Endothelial cell (in vitro differentiated cells): ENCODE measurements around the gene NFIC. TPM values are rescaled to one million over a fixed set of nuclear protein-coding genes. Genes with fewer than 3 reads are reported as not detected.
A peak's percentile ranks its signal among the peaks of the same experiment; 100 is the strongest.

Source experiments
- DNase-seq: peaks from one replicate; pipeline ENCODE4 v3.0.0; 2021; ENCODE audit warnings: low spot score
- H3K27ac Mint-ChIP-seq: one replicate; pipeline ENCODE4 v1.8.0; 2021; ENCODE audit warnings: mixed read lengths, inconsistent platforms; ENCODE audit not compliant: unreplicated experiment
- H3K27me3 Mint-ChIP-seq: one replicate; pipeline ENCODE4 v1.8.0; 2021; ENCODE audit warnings: mild to moderate bottlenecking, moderate library complexity, mixed read lengths, inconsistent platforms; ENCODE audit not compliant: unreplicated experiment
- H3K36me3 Mint-ChIP-seq: one replicate; pipeline ENCODE4 v1.8.0; 2021; ENCODE audit warnings: mild to moderate bottlenecking, low read depth, mixed read lengths, inconsistent platforms; ENCODE audit not compliant: unreplicated experiment
- H3K4me1 Mint-ChIP-seq: one replicate; pipeline ENCODE4 v1.8.0; 2021; ENCODE audit warnings: mild to moderate bottlenecking, mixed read lengths, inconsistent platforms; ENCODE audit not compliant: unreplicated experiment
- H3K4me3 Mint-ChIP-seq: one replicate; pipeline ENCODE4 v1.8.0; 2021; ENCODE audit warnings: mild to moderate bottlenecking, mixed read lengths, inconsistent platforms; ENCODE audit not compliant: unreplicated experiment
- H3K9me3 Mint-ChIP-seq: one replicate; pipeline ENCODE4 v1.8.0; 2021; ENCODE audit warnings: mixed read lengths, inconsistent platforms; ENCODE audit not compliant: unreplicated experiment
- CTCF ChIP-seq: fragments of 200-600 bp; sonication (generic); IDR thresholded peaks from one replicate; pipeline ENCODE4 v1.5.0; 2021; ENCODE audit warnings: antibody characterized with exemption; ENCODE audit not compliant: unreplicated experiment
- total RNA-seq: library from RNA; stranded (reverse); fragmentation: NEBNext Ultra II Directional; extraction: Animal tissue kit (Norgen Biotek cat#: 25700); gene quantifications from one replicate; pipeline ENCODE4 v1.2.1, GENCODE V29; 2021; ENCODE audit not compliant: unreplicated experiment

The NFIC gene
- total RNA-seq, 1 donor from 2014 or later, result 4.9 TPM

GRCh38 chr19:3380829-3381228 lies 14.4 kb downstream of the NFIC start:
- Mint-ChIP-seq H3K9me3 (no peaks in the 10 kb centered on the region), H3K27ac (no peak overlapping the region), H3K4me1 (no peaks in the 10 kb centered on the region), H3K36me3 (peaks cover 5% of the 10 kb centered on the region), H3K27me3 (peaks cover 8% of the 10 kb centered on the region), H3K4me3 (no peak overlapping the region)
- DNase-seq, result no peak
- TF ChIP-seq CTCF, result no peak

- peaks cover 8% of the 10 kb centered on the region for H3K27me3 Mint-ChIP-seq
- peak overlapping the region; percentile 53 for H3K27ac Mint-ChIP-seq
- H3K9me3 Mint-ChIP-seq, result no peaks in the 10 kb centered on the region
- no peak overlapping the region for H3K4me3 Mint-ChIP-seq
- no peak for TF ChIP-seq CTCF
- H3K36me3 Mint-ChIP-seq, result peaks cover 5% of the 10 kb centered on the region
- H3K4me1 Mint-ChIP-seq, result no peaks in the 10 kb centered on the region
- no peak for DNase-seq
Observed at GRCh38 chr19:3381701-3382372, 15.5 kb downstream of the NFIC start.

GRCh38 chr19:3382460-3383100 lies 16.2 kb downstream of the NFIC start:
- no peak for DNase-seq
- Mint-ChIP-seq H3K4me3 (peak overlapping the region; percentile 35), H3K9me3 (no peaks in the 10 kb centered on the region), H3K36me3 (peaks cover 5% of the 10 kb centered on the region), H3K27me3 (peaks cover 8% of the 10 kb centered on the region), H3K27ac (peak overlapping the region; percentile 53), H3K4me1 (no peaks in the 10 kb centered on the region)
- no peak for TF ChIP-seq CTCF

- H3K4me1 Mint-ChIP-seq, result no peaks in the 10 kb centered on the region
- peaks cover 5% of the 10 kb centered on the region for H3K36me3 Mint-ChIP-seq
- H3K4me3 Mint-ChIP-seq, result no peak overlapping the region
- TF ChIP-seq CTCF, result no peak
- no peak overlapping the region for H3K27ac Mint-ChIP-seq
- no peak for DNase-seq
- no peaks in the 10 kb centered on the region for H3K9me3 Mint-ChIP-seq
- H3K27me3 Mint-ChIP-seq, result peaks cover 8% of the 10 kb centered on the region
Observed at GRCh38 chr19:3383121-3383722, 16.8 kb downstream of the NFIC start.
